ENCODE data around the gene ZBTB18.

The ZBTB18 gene

DNA sequence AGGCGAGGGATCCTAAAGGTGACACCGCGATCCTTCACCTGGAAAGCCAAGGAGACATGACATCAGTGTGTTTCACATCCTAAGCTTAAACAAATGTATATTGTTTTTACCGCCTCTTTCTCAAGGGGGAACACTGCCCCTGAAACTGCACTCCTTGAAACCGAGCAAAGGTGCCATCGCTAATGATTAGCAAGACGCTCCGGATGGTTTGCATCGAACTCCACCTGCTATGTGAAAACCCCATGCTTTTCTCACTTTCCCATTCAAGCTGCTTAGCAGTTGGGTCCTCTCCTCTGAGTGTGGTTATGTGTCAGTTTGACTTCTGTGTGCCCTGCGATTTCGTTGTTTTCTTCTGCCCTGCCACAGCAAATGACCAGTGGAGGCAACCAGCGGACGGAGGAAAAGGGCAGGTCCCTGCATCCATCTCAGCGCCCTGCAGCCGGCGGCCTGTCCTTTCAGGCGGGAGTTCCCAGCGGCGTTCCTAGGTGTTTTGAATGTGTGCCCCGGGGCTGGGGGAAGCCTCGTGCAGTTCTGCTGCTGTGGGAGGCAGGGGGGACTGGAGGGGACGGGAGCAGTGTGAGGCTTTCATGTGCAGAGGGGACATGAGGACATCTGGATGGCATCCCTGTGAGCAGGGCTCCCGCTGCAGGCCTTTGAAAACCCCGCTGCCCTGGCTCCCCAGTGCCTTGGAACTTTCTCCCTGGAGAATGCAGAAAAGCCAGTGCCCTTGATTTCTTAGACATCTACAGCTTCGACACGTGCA lies 16.1 kb downstream of the ZBTB18 start:
- Histone ChIP-seq H3K9ac (ENCODE audit: low read depth, low read length) (no peak overlapping the region), H3K4me3 (ENCODE audit: low read depth, low read length) (no peak overlapping the region), H3K4me1 (ENCODE audit: control insufficient read depth, insufficient read depth, low read length) (peaks cover 4% of the 10 kb centered on the region), H3K36me3 (ENCODE audit: control insufficient read depth, insufficient read depth, low read length) (no peaks in the 10 kb centered on the region), H3K27me3 (ENCODE audit: control insufficient read depth, insufficient read depth, low read length) (no peaks in the 10 kb centered on the region), H3K9me3 (ENCODE audit: control insufficient read depth, insufficient read depth, low read length) (no peaks in the 10 kb centered on the region)

DNA sequence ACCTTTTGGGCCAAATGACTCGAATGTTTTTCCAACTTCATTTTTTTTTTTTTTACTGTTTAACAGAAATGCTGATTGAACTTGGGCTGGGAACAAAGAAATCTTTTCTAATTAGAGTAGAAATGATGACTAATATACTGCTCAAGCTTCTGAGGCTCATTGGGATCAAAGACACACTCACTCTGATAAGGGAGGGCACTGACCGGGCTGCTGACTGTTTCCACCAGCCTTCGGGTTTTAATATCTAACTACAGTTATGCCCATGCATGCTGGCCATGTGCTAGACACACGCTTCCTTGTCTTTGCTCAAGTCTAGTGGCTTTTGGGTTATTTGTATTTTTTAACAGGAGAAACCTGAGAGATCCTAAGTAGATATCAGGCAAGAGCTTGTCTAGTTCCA lies 16.8 kb downstream of the ZBTB18 start:
- Histone ChIP-seq H3K9me3 (ENCODE audit: control insufficient read depth, insufficient read depth, low read length) (no peaks in the 10 kb centered on the region), H3K4me1 (ENCODE audit: control insufficient read depth, insufficient read depth, low read length) (no peaks in the 10 kb centered on the region), H3K36me3 (ENCODE audit: control insufficient read depth, insufficient read depth, low read length) (no peaks in the 10 kb centered on the region), H3K27me3 (ENCODE audit: control insufficient read depth, insufficient read depth, low read length) (no peaks in the 10 kb centered on the region), H3K9ac (ENCODE audit: low read depth, low read length) (no peak overlapping the region), H3K4me3 (ENCODE audit: low read depth, low read length) (no peak overlapping the region)

DNA sequence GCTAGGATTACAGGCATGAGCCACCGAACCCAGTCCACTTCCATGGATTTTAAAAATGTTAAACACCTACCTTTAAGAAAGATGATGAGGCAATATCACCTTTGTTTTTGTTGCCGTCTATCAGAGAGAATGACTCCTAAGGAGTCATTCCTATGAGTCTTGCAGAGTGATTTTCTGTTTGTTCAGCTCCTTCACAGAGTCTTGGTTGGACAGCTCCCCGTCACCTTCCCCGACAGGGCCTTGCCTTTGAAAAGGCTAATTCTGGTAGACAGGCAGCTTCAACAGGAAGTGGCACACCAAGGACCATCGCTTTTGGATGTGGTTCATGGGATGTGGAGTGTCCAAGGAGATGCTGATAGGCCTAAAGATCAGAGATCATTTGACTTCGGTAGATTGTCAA lies 17.5 kb downstream of the ZBTB18 start:
- H3K9me3 ChIP-seq (ENCODE audit: control insufficient read depth, insufficient read depth, low read length), result no peaks in the 10 kb centered on the region
- no peaks in the 10 kb centered on the region for H3K4me1 ChIP-seq (ENCODE audit: control insufficient read depth, insufficient read depth, low read length)
- H3K4me3 ChIP-seq (ENCODE audit: low read depth, low read length), result no peak overlapping the region
- H3K36me3 ChIP-seq (ENCODE audit: control insufficient read depth, insufficient read depth, low read length), result no peaks in the 10 kb centered on the region
- no peaks in the 10 kb centered on the region for H3K27me3 ChIP-seq (ENCODE audit: control insufficient read depth, insufficient read depth, low read length)
- H3K9ac ChIP-seq (ENCODE audit: low read depth, low read length), result no peak overlapping the region

DNA sequence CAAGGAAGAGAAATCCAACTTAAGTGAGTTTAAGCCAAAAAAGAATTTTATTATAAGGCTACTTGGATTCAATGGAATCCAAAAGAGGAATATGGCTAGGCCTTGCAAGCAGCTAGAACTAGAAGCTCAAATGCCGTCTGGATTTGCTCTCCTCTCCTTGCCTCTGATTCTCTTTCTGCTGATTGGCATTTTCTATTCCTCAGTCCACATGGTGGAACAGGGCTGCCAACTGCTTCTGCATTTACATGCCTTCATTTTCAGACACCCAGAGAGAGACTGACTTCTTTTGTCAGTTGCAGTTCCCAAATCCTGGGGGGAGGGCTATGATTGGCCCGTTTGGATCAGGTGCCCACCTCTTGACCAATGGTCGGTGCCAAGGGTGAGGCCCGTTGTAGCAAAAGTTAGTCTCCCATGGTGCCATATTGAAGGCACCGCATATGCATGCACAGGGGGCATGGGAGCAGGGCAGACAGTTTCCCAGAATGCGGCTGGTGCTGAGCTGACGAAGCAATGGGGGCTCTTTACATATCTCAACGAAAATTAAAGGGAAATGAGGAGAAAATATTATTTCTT lies 18.3 kb downstream of the ZBTB18 start:
- Histone ChIP-seq H3K4me3 (ENCODE audit: low read depth, low read length) (no peak overlapping the region), H3K4me1 (ENCODE audit: control insufficient read depth, insufficient read depth, low read length) (no peaks in the 10 kb centered on the region), H3K9me3 (ENCODE audit: control insufficient read depth, insufficient read depth, low read length) (no peaks in the 10 kb centered on the region), H3K36me3 (ENCODE audit: control insufficient read depth, insufficient read depth, low read length) (no peaks in the 10 kb centered on the region), H3K27me3 (ENCODE audit: control insufficient read depth, insufficient read depth, low read length) (no peaks in the 10 kb centered on the region), H3K9ac (ENCODE audit: low read depth, low read length) (no peak overlapping the region)

DNA sequence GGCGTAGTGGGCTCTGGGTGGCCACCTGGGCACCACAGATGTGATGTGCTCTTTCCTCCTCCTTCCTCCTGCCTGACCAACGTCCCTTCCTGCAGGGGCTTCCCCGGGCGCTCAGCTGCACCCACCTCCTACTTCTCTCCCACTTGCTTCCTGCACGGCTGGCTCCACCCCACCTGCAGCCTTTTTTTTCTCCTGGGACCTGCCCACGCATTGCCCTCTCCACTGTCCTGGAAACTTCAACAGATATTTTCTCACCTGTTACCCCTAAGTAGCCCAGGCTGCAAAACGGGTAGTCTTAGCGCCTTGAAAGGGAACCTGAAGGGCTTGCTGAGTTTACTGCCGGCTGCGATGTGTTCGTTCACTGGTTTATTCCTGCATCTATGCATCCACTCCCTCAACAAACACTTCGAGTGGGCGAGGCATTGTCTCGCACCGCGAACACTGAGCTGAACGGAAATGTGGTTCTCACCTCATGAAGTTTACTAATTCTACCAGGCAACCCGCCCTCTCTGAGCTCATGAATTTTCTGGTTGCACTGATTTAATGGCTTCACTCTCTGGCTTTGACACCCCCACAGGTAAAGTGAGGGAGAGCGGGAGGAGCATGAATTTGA lies 23.6 kb downstream of the ZBTB18 start:
- Histone ChIP-seq H3K27me3 (ENCODE audit: control insufficient read depth, insufficient read depth, low read length) (no peaks in the 10 kb centered on the region), H3K4me3 (ENCODE audit: low read depth, low read length) (no peak overlapping the region), H3K4me1 (ENCODE audit: control insufficient read depth, insufficient read depth, low read length) (peaks cover 16% of the 10 kb centered on the region), H3K9me3 (ENCODE audit: control insufficient read depth, insufficient read depth, low read length) (no peaks in the 10 kb centered on the region), H3K9ac (ENCODE audit: low read depth, low read length) (no peak overlapping the region), H3K36me3 (ENCODE audit: control insufficient read depth, insufficient read depth, low read length) (no peaks in the 10 kb centered on the region)

DNA sequence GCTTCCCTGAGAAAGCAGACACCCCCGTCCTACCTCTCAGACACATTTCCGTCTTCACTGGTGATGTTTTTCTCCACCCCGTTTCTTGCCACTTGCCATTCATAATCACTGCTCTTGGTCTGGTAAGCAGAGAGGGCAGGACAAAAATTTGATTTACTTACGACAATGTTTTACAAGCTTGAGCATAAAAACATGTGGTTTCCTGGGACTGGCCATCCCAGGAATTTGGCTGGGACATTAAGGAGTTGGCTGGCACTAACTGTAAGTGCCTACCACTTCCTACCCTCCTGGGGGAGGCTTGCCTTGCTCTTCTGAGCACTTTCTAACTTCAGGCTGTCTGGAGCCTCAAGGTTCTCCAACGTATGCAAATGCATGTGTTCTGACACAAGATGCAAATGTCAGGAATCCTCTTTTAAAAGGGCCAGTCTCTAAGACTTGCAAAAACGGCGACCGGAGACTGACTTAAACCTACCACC lies 24.2 kb downstream of the ZBTB18 start:
- Histone ChIP-seq H3K9me3 (ENCODE audit: control insufficient read depth, insufficient read depth, low read length) (no peaks in the 10 kb centered on the region), H3K4me1 (ENCODE audit: control insufficient read depth, insufficient read depth, low read length) (peaks cover 16% of the 10 kb centered on the region), H3K27me3 (ENCODE audit: control insufficient read depth, insufficient read depth, low read length) (no peaks in the 10 kb centered on the region), H3K9ac (ENCODE audit: low read depth, low read length) (no peak overlapping the region), H3K4me3 (ENCODE audit: low read depth, low read length) (no peak overlapping the region), H3K36me3 (ENCODE audit: control insufficient read depth, insufficient read depth, low read length) (no peaks in the 10 kb centered on the region)

DNA sequence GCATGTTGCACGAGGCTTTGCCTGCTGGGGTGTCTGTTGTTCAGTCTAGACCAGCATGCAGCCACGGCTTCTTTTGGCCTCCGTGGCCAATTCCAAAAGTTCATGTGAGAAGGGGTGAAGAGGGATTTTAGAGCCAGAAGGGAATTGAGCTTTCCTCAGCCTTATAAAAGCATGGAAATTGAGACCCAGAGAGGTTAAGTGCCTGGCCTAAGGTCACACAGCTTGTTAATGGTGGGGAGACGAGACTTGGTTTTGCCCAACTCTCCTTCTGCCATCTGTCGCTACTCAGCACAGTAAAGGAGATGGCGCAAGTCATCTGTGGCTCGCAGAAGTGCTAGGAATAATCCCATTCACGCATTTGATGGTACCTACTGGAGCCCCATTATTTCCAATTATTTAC lies 25.7 kb downstream of the ZBTB18 start:
- no peaks in the 10 kb centered on the region for H3K9me3 ChIP-seq (ENCODE audit: control insufficient read depth, insufficient read depth, low read length)
- no peaks in the 10 kb centered on the region for H3K27me3 ChIP-seq (ENCODE audit: control insufficient read depth, insufficient read depth, low read length)
- H3K4me3 ChIP-seq (ENCODE audit: low read depth, low read length), result no peak overlapping the region
- no peak overlapping the region for H3K9ac ChIP-seq (ENCODE audit: low read depth, low read length)
- peaks cover 16% of the 10 kb centered on the region for H3K4me1 ChIP-seq (ENCODE audit: control insufficient read depth, insufficient read depth, low read length)
- H3K36me3 ChIP-seq (ENCODE audit: control insufficient read depth, insufficient read depth, low read length), result no peaks in the 10 kb centered on the region

DNA sequence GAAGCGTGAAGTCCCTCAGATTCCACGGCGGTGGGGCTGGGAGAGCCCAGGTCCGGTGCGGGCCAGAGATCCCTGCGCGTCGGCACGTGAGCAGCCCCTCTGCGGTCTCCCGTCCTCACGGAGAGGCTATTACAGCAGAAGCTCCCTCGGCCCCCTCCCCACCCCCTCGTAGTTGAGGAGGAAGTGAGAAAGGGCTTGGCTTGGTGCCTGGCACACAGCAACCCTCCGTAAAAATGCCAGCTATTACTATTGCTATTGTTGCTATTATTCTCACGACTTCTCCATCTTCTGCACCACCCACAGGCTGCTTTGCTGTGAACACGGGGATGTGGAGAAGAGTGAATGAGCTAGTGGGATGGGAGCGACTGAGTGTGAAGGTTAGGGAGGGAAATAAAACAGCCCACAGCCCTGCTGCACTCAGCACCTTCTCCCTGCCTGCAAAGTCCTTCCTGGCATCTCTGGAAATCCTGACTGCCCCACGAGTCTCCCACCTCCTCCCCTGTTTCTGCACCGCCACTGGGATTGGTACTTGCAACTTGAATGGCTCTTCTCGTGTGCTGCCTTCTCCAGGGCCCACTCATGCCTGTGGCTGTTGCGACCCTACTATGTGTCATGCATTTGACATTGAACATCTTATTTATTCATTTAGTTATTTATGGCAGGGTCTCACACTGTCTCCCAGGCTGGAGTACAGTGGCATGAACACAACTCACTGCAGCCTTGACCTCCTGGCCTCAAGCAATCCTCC lies 26.6 kb downstream of the ZBTB18 start:
- Histone ChIP-seq H3K36me3 (ENCODE audit: control insufficient read depth, insufficient read depth, low read length) (no peaks in the 10 kb centered on the region), H3K27me3 (ENCODE audit: control insufficient read depth, insufficient read depth, low read length) (peaks cover under 1% of the 10 kb centered on the region), H3K4me3 (ENCODE audit: low read depth, low read length) (no peak overlapping the region), H3K9me3 (ENCODE audit: control insufficient read depth, insufficient read depth, low read length) (no peaks in the 10 kb centered on the region), H3K9ac (ENCODE audit: low read depth, low read length) (no peak overlapping the region), H3K4me1 (ENCODE audit: control insufficient read depth, insufficient read depth, low read length) (peaks cover 16% of the 10 kb centered on the region)

DNA sequence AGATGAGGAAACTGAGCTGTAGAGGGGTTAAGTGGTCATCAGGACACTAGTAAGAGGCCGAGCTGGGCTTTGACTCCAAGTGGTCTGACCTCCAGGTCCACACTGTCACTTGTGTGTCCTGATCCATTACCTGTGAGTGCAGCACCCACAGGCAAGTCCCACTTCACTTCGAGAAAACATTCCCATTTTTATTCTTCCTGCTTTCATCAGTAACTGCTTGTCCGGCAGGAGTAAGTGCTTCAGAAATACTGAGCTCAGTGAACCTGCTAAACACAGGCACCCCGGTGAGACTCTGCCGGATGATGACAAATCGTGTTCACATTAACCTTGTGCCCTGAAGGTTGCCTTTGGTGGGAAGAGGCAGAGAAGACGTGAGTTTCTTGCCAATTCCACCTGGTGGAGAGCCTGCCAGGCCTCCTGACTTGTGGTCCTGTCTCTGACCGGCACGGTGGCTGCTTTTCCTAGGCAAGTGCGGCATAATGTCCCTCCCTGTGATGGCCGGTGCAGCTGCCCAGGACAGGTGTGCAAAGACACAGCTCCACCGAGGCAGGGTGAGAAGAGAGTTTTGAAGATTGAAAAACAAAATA lies 29.4 kb downstream of the ZBTB18 start:
- Histone ChIP-seq H3K36me3 (ENCODE audit: control insufficient read depth, insufficient read depth, low read length) (no peaks in the 10 kb centered on the region), H3K9ac (ENCODE audit: low read depth, low read length) (no peak overlapping the region), H3K9me3 (ENCODE audit: control insufficient read depth, insufficient read depth, low read length) (no peaks in the 10 kb centered on the region), H3K27me3 (ENCODE audit: control insufficient read depth, insufficient read depth, low read length) (peaks cover 4% of the 10 kb centered on the region), H3K4me1 (ENCODE audit: control insufficient read depth, insufficient read depth, low read length) (peaks cover 6% of the 10 kb centered on the region), H3K4me3 (ENCODE audit: low read depth, low read length) (no peak overlapping the region)

DNA sequence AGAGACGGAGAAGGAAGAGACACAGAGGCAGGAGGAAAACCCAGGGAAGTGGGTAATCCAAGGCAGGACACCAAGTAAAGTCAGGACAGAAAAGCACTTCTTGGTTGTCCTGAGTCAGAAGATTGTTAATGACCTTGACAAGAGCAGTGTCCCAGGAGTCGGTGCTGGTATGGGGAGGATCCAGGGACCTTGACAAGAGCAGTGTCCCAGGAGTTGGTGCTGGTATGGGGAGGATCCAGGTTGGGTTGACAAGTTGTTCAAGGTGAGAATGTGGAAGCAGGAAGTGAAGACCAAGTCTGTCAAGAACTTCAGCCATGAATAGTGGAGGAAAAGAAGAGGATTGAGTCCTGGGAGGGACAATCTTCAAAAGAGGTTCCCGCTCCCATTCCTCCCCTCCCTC lies 31.9 kb downstream of the ZBTB18 start:
- Histone ChIP-seq H3K9ac (ENCODE audit: low read depth, low read length) (no peak overlapping the region), H3K36me3 (ENCODE audit: control insufficient read depth, insufficient read depth, low read length) (no peaks in the 10 kb centered on the region), H3K27me3 (ENCODE audit: control insufficient read depth, insufficient read depth, low read length) (peaks cover 4% of the 10 kb centered on the region), H3K9me3 (ENCODE audit: control insufficient read depth, insufficient read depth, low read length) (no peaks in the 10 kb centered on the region), H3K4me1 (ENCODE audit: control insufficient read depth, insufficient read depth, low read length) (no peaks in the 10 kb centered on the region), H3K4me3 (ENCODE audit: low read depth, low read length) (no peak overlapping the region)

DNA sequence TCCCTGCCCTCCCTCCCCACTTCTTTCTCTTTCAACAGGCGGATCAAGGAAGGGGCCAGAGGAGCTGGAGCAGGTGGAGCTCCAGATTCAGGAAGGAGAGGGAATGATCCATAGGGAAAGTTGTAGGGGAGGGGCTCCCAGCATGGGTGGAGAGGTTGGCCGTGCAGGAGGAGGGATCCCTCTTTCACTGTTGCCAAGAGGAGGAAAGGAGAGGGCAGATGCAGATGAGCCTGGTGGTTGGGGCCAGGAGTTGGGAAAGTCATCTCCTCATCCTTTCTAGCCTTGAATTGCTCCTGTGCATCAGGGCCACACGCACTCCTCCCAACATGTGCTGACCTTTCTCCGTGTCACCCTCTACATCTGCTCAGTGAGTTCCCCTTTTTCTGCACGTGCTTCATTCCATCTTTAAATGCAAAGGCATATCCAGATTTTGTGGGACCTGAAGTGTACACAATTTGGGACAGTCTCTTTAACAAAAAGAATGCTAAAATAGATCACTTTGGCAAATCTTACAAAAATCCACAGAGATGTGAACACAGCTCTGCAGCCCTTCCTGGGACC lies 32.4 kb downstream of the ZBTB18 start:
- H3K9ac ChIP-seq (ENCODE audit: low read depth, low read length), result no peak overlapping the region
- no peaks in the 10 kb centered on the region for H3K9me3 ChIP-seq (ENCODE audit: control insufficient read depth, insufficient read depth, low read length)
- H3K4me1 ChIP-seq (ENCODE audit: control insufficient read depth, insufficient read depth, low read length), result no peaks in the 10 kb centered on the region
- H3K4me3 ChIP-seq (ENCODE audit: low read depth, low read length), result no peak overlapping the region
- H3K27me3 ChIP-seq (ENCODE audit: control insufficient read depth, insufficient read depth, low read length), result peaks cover 4% of the 10 kb centered on the region
- H3K36me3 ChIP-seq (ENCODE audit: control insufficient read depth, insufficient read depth, low read length), result no peaks in the 10 kb centered on the region

Data from iPS-15b (cell line).